Measurements from ENCODE around the gene MSMO1. TPM values are rescaled to one million over a fixed set of nuclear protein-coding genes. Genes with fewer than 3 reads are reported as not detected.

Gene MSMO1
- total and polyA plus RNA-seq, 2 of the 8 experiments (the other 6 are each of a cell fraction or from before 2014, with no cell fraction given) = 79.8 to 109 TPM

GRCh38 chr4:165309456-165309855 lies 18.0 kb upstream of the MSMO1 start:
- Histone ChIP-seq H2BK120ac (replicated peaks; ENCODE audit: low read depth, low read length) (no peak overlapping the region), H3K27ac (ENCODE audit: low read depth, low read length) (no peak overlapping the region)
- TF ChIP-seq MAFK (IDR thresholded peaks at IDR 0.05; ENCODE audit: low read depth, low read length) = no peak
- TF ChIP-seq SUZ12 (IDR thresholded peaks at IDR 0.05; ENCODE audit: low read length) = no peak
- TF ChIP-seq RAD21 (IDR thresholded peaks at IDR 0.05 in 1 of 2, conservative IDR thresholded peaks at IDR 0.05 in 1 of 2; ENCODE audit: low read depth in 2 of 2, low read length in 2 of 2) = no peak
- TF ChIP-seq TAF7 (optimal IDR thresholded peaks at IDR 0.05; ENCODE audit: borderline replicate concordance, low read depth, low read length) = no peak
- TF ChIP-seq KDM1A (IDR thresholded peaks at IDR 0.05; ENCODE audit: borderline replicate concordance, low read length) = no peak

More at GRCh38 chr4:165309456-165309855, 18.0 kb upstream of the MSMO1 start:
- Histone ChIP-seq H3K23ac (ENCODE audit: insufficient read length) (no peak overlapping the region), H4K20me1 (replicated peaks in 1 of 2; ENCODE audit: control insufficient read depth in 1 of 2, insufficient read depth in 2 of 2, low read length in 2 of 2) (no peaks in the 10 kb centered on the region), H2BK15ac (ENCODE audit: low read length) (no peak overlapping the region), H3K56ac (replicated peaks; ENCODE audit: insufficient read length, low read depth, low read length) (no peak overlapping the region), H3K4me1 (replicated peaks in 1 of 4; ENCODE audit: control insufficient read depth in 3 of 4, insufficient read depth in 4 of 4, low read length in 3 of 4) (no peaks in the 10 kb centered on the region), H2BK12ac (ENCODE audit: low read depth, low read length) (no peak overlapping the region), H4K5ac (ENCODE audit: insufficient read length, low read depth, low read length) (no peak overlapping the region), H3K4me2 (ENCODE audit: insufficient read depth in 1 of 2, low read depth in 2 of 2, low read length in 2 of 2) (no peak overlapping the region), H4K91ac (replicated peaks; ENCODE audit: insufficient read length, low read length) (no peak overlapping the region), H3K23me2 (ENCODE audit: low read depth, low read length) (no peaks in the 10 kb centered on the region), H2AFZ (ENCODE audit: low read length) (no peak overlapping the region), H2BK20ac (ENCODE audit: low read length) (no peak overlapping the region), H2AK5ac (ENCODE audit: low read depth, low read length) (no peak overlapping the region), H3K14ac (ENCODE audit: insufficient read length) (no peak overlapping the region), H3K9me3 (ENCODE audit: insufficient read depth in 2 of 2, low read depth in 1 of 2, low read length in 1 of 2) (peaks cover 0 to 7% of the 10 kb centered on the region in 2 experiments; a peak in 1 of 4 replicates), H2BK5ac (ENCODE audit: low read depth, low read length) (no peak overlapping the region), H3K36me3 (ENCODE audit: control insufficient read depth in 2 of 4, insufficient read depth in 4 of 4, low read length in 3 of 4) (peaks cover 0 to 5% (median 1%) of the 10 kb centered on the region in 4 experiments; a peak in 2 of 8 replicates), H3K4me3 (ENCODE audit: extremely low read depth in 1 of 4, insufficient read depth in 2 of 4, low read depth in 3 of 4, low read length in 4 of 4) (no peak overlapping the region), H3K79me1 (ENCODE audit: low read depth, low read length) (no peaks in the 10 kb centered on the region), H3K9ac (replicated peaks in 1 of 4; ENCODE audit: extremely low read depth in 1 of 4, low read depth in 3 of 4, low read length in 3 of 4) (no peak overlapping the region), H3K18ac (ENCODE audit: extremely low read depth, low read length) (no peak overlapping the region), H4K8ac (ENCODE audit: extremely low read depth, insufficient read depth, low read length) (no peak overlapping the region), H3K79me2 (ENCODE audit: control insufficient read depth in 1 of 2, insufficient read depth in 2 of 2, low read length in 2 of 2) (no peaks in the 10 kb centered on the region), H3K4ac (replicated peaks; ENCODE audit: insufficient read length, low read depth, low read length) (no peak overlapping the region), H3K27me3 (replicated peaks in 1 of 4; ENCODE audit: control insufficient read depth in 3 of 4, extremely low read depth in 1 of 4, insufficient read depth in 3 of 4, low read length in 3 of 4) (no peaks in the 10 kb centered on the region)
- WGBS, 2 experiments (ENCODE audit: extremely low coverage in 1 of 2, insufficient coverage in 1 of 2, insufficient read length in 1 of 2, insufficient replicate concordance in 2 of 2, low coverage in 1 of 2, low lambda C conversion rate in 2 of 2, missing lambda C conversion rate in 1 of 2) = 95% methylated on average over 4 of the region's 4 CpGs; no CpG with 5 or more reads in 1 of the 2 experiments
- ChIA-PET CTCF (ENCODE audit: partially characterized antibody) (interaction anchor here (1.0 to 1.9 kb wide), 4 partner anchors 9 to 34 kb away, joined by 3 to 4 read pairs (median 3); partner anchors contain the start of gene MSMO1), POLR2A (ENCODE audit: partially characterized antibody) (interaction anchor here (1.3 kb wide), 1 partner anchor 18 kb away, joined by 4 read pairs; the partner anchor contains the start of gene MSMO1)
- DNase-seq (ENCODE audit: low read depth in 1 of 2, low spot score in 2 of 2) (no peak), FAIRE-seq (no peak)
